Activated CD4-positive, alpha-beta memory T cell treated with anti-CD3 and anti-CD28 coated beads, Interleukin-2, amount 10 ng/mL, durations not matched to agents 7 days and 5 days (primary cell): ENCODE results near the gene DNAJC1. TPM values are rescaled to one million over a fixed set of nuclear protein-coding genes. Genes with fewer than 3 reads are reported as not detected.
A peak's percentile ranks its signal among the peaks of the same experiment; 100 is the strongest.

Source experiments
- CTCF ChIA-PET: fragments of 350-600 bp; sonication (Branson Sonifier 250); formaldehyde crosslinking; loops from one replicate; lab custom pipeline; 2021; ENCODE audit warnings: antibody characterized with exemption, inconsistent platforms; lab: Charles Lee
- POLR2A ChIA-PET: fragments of 350-600 bp; sonication (Branson Sonifier 250); formaldehyde crosslinking; loops from one replicate; lab custom pipeline; 2021; ENCODE audit warnings: antibody characterized with exemption; lab: Charles Lee
- DNase-seq: peaks from one replicate; pipeline ENCODE4 v3.0.0-alpha.2; 2020
- H3K27ac Mint-ChIP-seq: one replicate; pipeline ENCODE4 v1.8.0; 2021; ENCODE audit warnings: mild to moderate bottlenecking, mixed read lengths
- H3K27me3 Mint-ChIP-seq: one replicate; pipeline ENCODE4 v1.8.0; 2021; ENCODE audit warnings: mixed read lengths
- H3K36me3 Mint-ChIP-seq: one replicate; pipeline ENCODE4 v1.8.0; 2021; ENCODE audit warnings: low read depth, mixed read lengths
- H3K4me1 Mint-ChIP-seq: one replicate; pipeline ENCODE4 v1.8.0; 2021; ENCODE audit warnings: mixed read lengths
- H3K4me3 Mint-ChIP-seq: one replicate; pipeline ENCODE4 v1.8.0; 2021; ENCODE audit warnings: mild to moderate bottlenecking, mixed read lengths
- H3K9me3 Mint-ChIP-seq: one replicate; pipeline ENCODE4 v1.8.0; 2021; ENCODE audit warnings: mixed read lengths
- total RNA-seq, 2 experiments: library from RNA; stranded (reverse); gene quantifications; one replicate each; pipeline ENCODE4 v1.2.3, GENCODE V29; 2021

DNAJC1 gene
- total RNA-seq, 2 experiments from 2014 or later = 35.7 to 38.9 TPM

- POLR2A ChIA-PET = no interaction called here
- H3K4me3 Mint-ChIP-seq = no peak overlapping the region
- H3K4me1 Mint-ChIP-seq = no peaks in the 10 kb centered on the region
These were observed 249.0 kb downstream of the DNAJC1 start for GRCh38 chr10:21754410-21755011.

GRCh38 chr10:21753497-21754270 is 249.8 kb downstream of the DNAJC1 start:
- ChIA-PET POLR2A (no interaction called here), CTCF (no interaction called here)
- H3K4me3 Mint-ChIP-seq = no peak overlapping the region
- H3K27ac Mint-ChIP-seq = no peak overlapping the region
- peaks cover 2% of the 10 kb centered on the region for H3K36me3 Mint-ChIP-seq
- H3K27me3 Mint-ChIP-seq = no peaks in the 10 kb centered on the region
- DNase-seq = no peak
- H3K4me1 Mint-ChIP-seq = no peaks in the 10 kb centered on the region
- no peaks in the 10 kb centered on the region for H3K9me3 Mint-ChIP-seq

More at GRCh38 chr10:21754410-21755011, 249.0 kb downstream of the DNAJC1 start:
- CTCF ChIA-PET = no interaction called here
- H3K9me3 Mint-ChIP-seq = no peaks in the 10 kb centered on the region
- DNase-seq = no peak
- no peak overlapping the region for H3K27ac Mint-ChIP-seq
- H3K36me3 Mint-ChIP-seq = peaks cover 6% of the 10 kb centered on the region
- no peaks in the 10 kb centered on the region for H3K27me3 Mint-ChIP-seq

- peaks cover 10% of the 10 kb centered on the region for H3K36me3 Mint-ChIP-seq
- H3K27me3 Mint-ChIP-seq = no peaks in the 10 kb centered on the region
- DNase-seq = no peak
- H3K9me3 Mint-ChIP-seq = no peaks in the 10 kb centered on the region
- H3K27ac Mint-ChIP-seq = no peak overlapping the region
- H3K4me1 Mint-ChIP-seq = peaks cover 6% of the 10 kb centered on the region
- POLR2A ChIA-PET = no interaction called here
- no peak overlapping the region for H3K4me3 Mint-ChIP-seq
- CTCF ChIA-PET = no interaction called here
These were observed 251.9 kb downstream of the DNAJC1 start for GRCh38 chr10:21751341-21752310.

GRCh38 chr10:21750424-21750823 is 253.1 kb downstream of the DNAJC1 start:
- H3K9me3 Mint-ChIP-seq = no peaks in the 10 kb centered on the region
- POLR2A ChIA-PET = no interaction called here
- H3K4me1 Mint-ChIP-seq = peaks cover 11% of the 10 kb centered on the region
- no peaks in the 10 kb centered on the region for H3K27me3 Mint-ChIP-seq
- CTCF ChIA-PET = no interaction called here
- H3K4me3 Mint-ChIP-seq = no peak overlapping the region
- H3K36me3 Mint-ChIP-seq = peaks cover 10% of the 10 kb centered on the region
- H3K27ac Mint-ChIP-seq = no peak overlapping the region
- no peak for DNase-seq

GRCh38 chr10:21749788-21750187 is 253.7 kb downstream of the DNAJC1 start:
- Mint-ChIP-seq H3K27me3 (no peaks in the 10 kb centered on the region), H3K4me3 (no peak overlapping the region), H3K36me3 (peaks cover 11% of the 10 kb centered on the region), H3K9me3 (no peaks in the 10 kb centered on the region), H3K4me1 (peaks cover 13% of the 10 kb centered on the region), H3K27ac (no peak overlapping the region)
- no peak for DNase-seq
- POLR2A ChIA-PET = no interaction called here
- CTCF ChIA-PET = interaction anchor here (1.0 kb wide), 1 partner anchor 162 kb away, joined by 3 read pairs; no protein-coding TSS in a partner anchor

- Mint-ChIP-seq H3K27me3 (no peaks in the 10 kb centered on the region), H3K36me3 (peaks cover 24% of the 10 kb centered on the region), H3K9me3 (no peaks in the 10 kb centered on the region), H3K27ac (no peak overlapping the region), H3K4me3 (no peak overlapping the region), H3K4me1 (peaks cover 13% of the 10 kb centered on the region)
- POLR2A ChIA-PET = interaction anchor here (1.2 kb wide), 1 partner anchor 9 kb away, joined by 5 read pairs; no protein-coding TSS in a partner anchor
- DNase-seq = no peak
- CTCF ChIA-PET = interaction anchor here (2.3 kb wide), 1 partner anchor 252 kb away, joined by 6 read pairs; no protein-coding TSS in a partner anchor
These were observed 255.7 kb downstream of the DNAJC1 start for GRCh38 chr10:21747809-21748208.

GRCh38 chr10:21746118-21746517 is 257.4 kb downstream of the DNAJC1 start:
- Mint-ChIP-seq H3K4me3 (no peak overlapping the region), H3K4me1 (peaks cover 21% of the 10 kb centered on the region), H3K9me3 (no peaks in the 10 kb centered on the region), H3K36me3 (peaks cover 35% of the 10 kb centered on the region), H3K27me3 (no peaks in the 10 kb centered on the region), H3K27ac (peak overlapping the region; percentile 12)
- ChIA-PET CTCF (interaction anchor here (2.3 kb wide), 1 partner anchor 250 kb away, joined by 6 read pairs; no protein-coding TSS in a partner anchor), POLR2A (interaction anchor here (0.7 kb wide), 1 partner anchor 14 kb away, joined by 3 read pairs; no protein-coding TSS in a partner anchor)
- DNase-seq = peak; percentile 42

GRCh38 chr10:21744223-21744622 is 259.3 kb downstream of the DNAJC1 start:
- Mint-ChIP-seq H3K27me3 (no peaks in the 10 kb centered on the region), H3K4me1 (peaks cover 36% of the 10 kb centered on the region), H3K27ac (no peak overlapping the region), H3K9me3 (no peaks in the 10 kb centered on the region), H3K4me3 (no peak overlapping the region), H3K36me3 (peaks cover 43% of the 10 kb centered on the region)
- POLR2A ChIA-PET = no interaction called here
- no peak for DNase-seq
- CTCF ChIA-PET = interaction anchor here (3.5 kb wide), 1 partner anchor 11 kb away, joined by 12 read pairs; no protein-coding TSS in a partner anchor

- Mint-ChIP-seq H3K4me1 (peaks cover 44% of the 10 kb centered on the region), H3K27me3 (no peaks in the 10 kb centered on the region), H3K4me3 (no peak overlapping the region), H3K9me3 (no peaks in the 10 kb centered on the region), H3K27ac (no peak overlapping the region), H3K36me3 (peaks cover 49% of the 10 kb centered on the region)
- POLR2A ChIA-PET = no interaction called here
- CTCF ChIA-PET = interaction anchor here (0.6 to 3.5 kb wide), 3 partner anchors 10 to 124 kb away, joined by 3 to 12 read pairs (median 3); no protein-coding TSS in a partner anchor
- no peak for DNase-seq
These were observed 260.7 kb downstream of the DNAJC1 start for GRCh38 chr10:21742740-21743412.

GRCh38 chr10:21740989-21741388 is 262.5 kb downstream of the DNAJC1 start:
- no peaks in the 10 kb centered on the region for H3K9me3 Mint-ChIP-seq
- peak overlapping the region; percentile 73 for H3K27ac Mint-ChIP-seq
- POLR2A ChIA-PET = no interaction called here
- H3K4me3 Mint-ChIP-seq = no peak overlapping the region
- peaks cover 50% of the 10 kb centered on the region for H3K4me1 Mint-ChIP-seq
- CTCF ChIA-PET = no interaction called here
- DNase-seq = peak; percentile 44
- no peaks in the 10 kb centered on the region for H3K27me3 Mint-ChIP-seq
- H3K36me3 Mint-ChIP-seq = peaks cover 57% of the 10 kb centered on the region

GRCh38 chr10:21737106-21737505 is 266.4 kb downstream of the DNAJC1 start:
- DNase-seq = no peak
- Mint-ChIP-seq H3K9me3 (no peaks in the 10 kb centered on the region), H3K4me1 (peaks cover 54% of the 10 kb centered on the region), H3K27me3 (no peaks in the 10 kb centered on the region), H3K4me3 (no peak overlapping the region), H3K27ac (peak overlapping the region; percentile 16), H3K36me3 (peaks cover 46% of the 10 kb centered on the region)
- ChIA-PET POLR2A (no interaction called here), CTCF (no interaction called here)

GRCh38 chr10:21733710-21734109 is 269.8 kb downstream of the DNAJC1 start:
- peaks cover 43% of the 10 kb centered on the region for H3K36me3 Mint-ChIP-seq
- peaks cover 26% of the 10 kb centered on the region for H3K4me1 Mint-ChIP-seq
- DNase-seq = no peak
- H3K27ac Mint-ChIP-seq = no peak overlapping the region
- ChIA-PET CTCF (interaction anchor here (0.6 to 3.5 kb wide), 4 partner anchors 9 to 238 kb away, joined by 3 to 12 read pairs (median 10); no protein-coding TSS in a partner anchor), POLR2A (no interaction called here)
- H3K9me3 Mint-ChIP-seq = no peaks in the 10 kb centered on the region
- no peak overlapping the region for H3K4me3 Mint-ChIP-seq
- H3K27me3 Mint-ChIP-seq = no peaks in the 10 kb centered on the region
